Fibroblast of skin of right quadriceps (primary cell): Measurements from ENCODE around the gene MTHFD1L.
"Not testable (repeated sequence)": the region's sequence is repeated elsewhere in the genome, so short reads cannot be mapped to it uniquely, and the experiment has no call there.

ENCODE experiments used
- DNase-seq: peaks from one replicate; pipeline ENCODE4 v3.0.0-alpha.2; 2013

Gene MTHFD1L

DNA sequence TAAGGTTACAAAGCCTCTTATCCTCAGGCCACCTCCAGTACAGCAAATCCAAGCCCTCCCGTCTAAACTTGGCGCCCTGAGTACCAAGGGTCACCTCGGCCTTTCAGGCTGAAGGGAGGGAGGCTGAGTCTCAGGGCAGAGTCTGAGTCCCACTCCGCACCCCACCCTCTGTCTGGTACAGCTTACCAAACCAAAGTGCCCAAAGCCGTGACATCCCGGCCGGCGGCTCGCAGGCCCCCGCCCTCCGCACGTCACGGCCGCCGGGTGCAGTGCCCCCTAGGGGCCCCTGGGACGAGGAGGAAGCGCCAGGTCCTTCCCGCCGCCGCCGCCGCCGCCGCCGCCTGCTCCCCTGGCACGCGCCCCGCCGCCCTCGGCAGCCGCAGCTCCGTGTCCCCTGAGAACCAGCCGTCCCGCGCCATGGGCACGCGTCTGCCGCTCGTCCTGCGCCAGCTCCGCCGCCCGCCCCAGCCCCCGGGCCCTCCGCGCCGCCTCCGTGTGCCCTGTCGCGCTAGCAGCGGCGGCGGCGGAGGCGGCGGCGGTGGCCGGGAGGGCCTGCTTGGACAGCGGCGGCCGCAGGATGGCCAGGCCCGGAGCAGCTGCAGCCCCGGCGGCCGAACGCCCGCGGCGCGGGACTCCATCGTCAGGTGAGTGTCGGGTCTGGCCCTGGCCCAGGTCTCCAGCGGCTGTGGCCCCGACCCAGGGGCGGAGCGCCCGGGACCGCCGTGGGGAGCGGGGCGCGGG is at the start of gene MTHFD1L:
TSS of gene MTHFD1L (plus strand) at position 297 of the 741 bp plus-strand sequence. CDS start at position 418, 121 bp downstream.
- DNase-seq, result peak; percentile 88

DNA sequence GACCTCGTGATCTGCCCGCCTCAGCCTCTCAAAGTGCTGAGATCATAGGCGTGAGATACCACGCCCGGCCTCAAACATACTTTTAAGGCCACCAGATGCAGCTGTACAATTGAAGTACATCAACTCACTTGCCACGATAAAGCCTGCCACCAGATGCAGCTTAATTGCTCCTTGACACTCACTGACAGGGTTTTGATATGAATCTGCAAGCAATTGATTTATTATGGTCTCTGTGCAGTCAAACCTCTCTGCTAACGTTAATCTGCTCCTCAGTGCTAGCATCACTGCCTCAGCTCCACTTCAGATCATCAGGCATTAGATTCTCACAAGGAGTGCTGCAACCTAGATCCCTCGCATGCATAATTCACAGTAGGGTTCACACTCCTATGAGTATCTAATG is 48.9 kb upstream of the MTHFD1L start:
- not testable (repeated sequence) for DNase-seq

DNA sequence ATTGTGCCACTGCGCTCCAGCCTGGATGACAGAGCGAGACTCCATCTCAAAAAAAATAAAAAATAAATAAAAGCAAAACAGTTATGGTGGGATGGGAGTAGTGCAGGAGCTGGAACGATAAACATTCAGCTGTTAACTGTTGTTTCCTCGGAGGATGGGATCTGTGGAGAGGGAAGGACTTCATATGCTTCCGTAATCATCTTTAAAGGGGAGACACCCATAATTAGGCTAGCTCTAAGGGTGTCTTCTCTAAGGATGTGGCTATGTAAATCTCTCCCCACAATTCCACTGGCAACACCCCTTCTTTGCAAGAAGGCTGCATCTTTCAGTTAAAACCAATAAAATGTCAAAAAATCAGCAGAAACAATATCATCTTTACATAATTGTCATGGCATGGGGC is 42.6 kb upstream of the MTHFD1L start:
- no peak for DNase-seq

DNA sequence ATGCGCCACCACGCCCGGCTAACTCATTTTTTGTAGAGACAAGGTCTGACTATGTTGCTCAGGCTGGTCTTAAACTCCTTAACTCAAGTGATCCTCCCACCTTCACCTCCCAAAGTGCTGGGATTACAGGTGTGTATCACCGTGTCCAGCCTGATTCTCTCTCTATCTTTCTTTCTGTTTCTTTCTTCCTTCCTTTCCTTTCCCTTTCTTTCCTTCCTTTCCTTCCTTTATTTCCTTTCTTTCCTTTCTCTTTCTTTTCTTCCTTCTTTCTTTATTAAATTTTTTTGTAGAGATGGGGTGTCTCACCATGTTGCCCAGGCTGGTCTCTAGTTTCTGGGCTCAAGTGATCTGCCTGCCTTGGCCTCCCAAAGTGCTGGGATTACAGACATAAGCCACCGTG is 38.7 kb upstream of the MTHFD1L start:
- no peak for DNase-seq

DNA sequence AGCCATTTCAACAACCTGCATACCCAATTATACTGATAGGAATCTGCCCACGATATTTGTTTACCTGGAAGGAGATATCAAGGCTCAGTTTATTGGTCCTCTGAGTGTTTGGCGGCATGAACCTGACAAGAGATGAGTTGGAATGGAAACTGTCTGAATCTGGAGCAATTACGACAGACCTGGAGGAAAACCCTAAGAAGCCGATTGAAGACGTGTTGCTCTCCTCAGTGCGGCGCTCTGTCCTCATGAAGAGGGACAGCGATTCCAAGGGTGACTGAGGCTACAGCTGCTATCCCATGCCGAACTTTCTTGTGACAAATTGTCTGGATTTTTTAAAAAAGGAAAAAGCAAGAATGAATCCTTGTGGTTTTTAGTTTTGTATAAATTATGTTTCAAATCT is 37.4 kb upstream of the MTHFD1L start:
- DNase-seq, result not testable (repeated sequence)

DNA sequence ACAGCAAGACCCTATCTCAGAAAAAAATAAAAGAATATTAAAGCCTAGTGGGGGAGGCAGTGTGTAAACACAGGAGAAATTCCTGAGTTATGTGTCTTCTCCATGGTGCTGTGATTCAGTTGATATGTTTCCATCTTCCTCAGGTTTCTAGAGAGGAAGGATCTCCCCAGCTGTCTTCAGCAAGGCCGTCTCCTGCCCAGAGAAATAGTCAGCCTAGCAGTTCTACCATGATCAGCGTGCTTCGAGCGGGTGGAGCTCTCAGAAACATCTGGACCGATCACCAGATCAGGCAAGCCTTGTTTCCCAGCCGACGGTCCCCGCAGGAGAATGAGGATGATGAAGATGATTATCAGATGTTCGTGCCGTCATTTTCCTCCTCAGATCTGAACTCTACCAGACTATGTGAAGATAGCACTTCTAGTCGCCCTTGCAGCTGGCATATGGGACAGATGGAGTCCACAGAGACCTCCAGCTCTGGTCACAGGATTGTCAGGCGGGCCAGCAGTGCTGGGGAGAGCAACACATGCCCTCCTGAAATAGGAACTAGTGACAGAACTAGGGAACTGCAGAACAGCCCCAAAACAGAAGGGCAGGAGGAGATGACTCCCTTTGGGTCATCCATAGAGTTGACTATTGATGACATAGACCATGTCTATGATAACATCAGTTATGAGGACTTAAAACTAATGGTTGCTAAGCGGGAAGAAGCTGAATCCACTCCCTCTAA is 34.9 kb upstream of the MTHFD1L start:
- DNase-seq, result peak; percentile 62

DNA sequence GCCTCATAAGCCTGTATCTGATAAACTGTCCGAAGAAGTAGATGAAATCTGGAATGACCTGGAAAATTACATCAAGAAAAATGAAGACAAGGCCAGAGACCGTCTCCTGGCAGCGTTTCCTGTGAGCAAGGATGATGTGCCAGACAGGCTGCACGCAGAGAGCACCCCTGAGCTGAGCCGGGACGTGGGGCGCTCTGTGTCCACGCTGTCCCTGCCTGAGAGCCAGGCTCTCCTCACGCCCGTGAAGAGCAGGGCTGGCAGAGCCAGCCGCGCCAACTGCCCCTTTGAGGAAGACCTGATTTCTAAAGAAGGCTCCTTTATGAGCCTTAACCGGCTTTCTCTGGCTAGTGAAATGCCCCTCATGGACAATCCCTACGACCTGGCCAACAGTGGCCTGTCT is 33.9 kb upstream of the MTHFD1L start:
- no peak for DNase-seq

DNA sequence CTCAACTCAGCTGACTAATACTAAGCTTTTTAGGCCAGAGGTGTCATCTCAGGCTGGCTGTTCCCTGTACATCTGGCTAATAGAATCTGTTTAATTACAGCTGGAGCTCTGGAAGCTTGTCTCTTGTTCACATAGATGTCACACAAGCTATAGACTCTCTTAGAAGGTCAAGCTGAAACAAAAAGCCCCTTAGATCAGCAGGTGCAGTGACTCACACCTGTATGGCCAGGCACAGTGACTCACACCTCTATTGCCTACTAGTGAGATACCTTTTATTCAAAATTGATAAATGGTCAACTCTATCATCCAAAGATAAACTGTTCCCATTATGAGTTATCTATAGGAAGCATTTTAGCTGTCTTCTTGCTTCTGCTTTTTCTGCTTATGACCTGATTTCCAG is 29.9 kb upstream of the MTHFD1L start:
- no peak for DNase-seq

DNA sequence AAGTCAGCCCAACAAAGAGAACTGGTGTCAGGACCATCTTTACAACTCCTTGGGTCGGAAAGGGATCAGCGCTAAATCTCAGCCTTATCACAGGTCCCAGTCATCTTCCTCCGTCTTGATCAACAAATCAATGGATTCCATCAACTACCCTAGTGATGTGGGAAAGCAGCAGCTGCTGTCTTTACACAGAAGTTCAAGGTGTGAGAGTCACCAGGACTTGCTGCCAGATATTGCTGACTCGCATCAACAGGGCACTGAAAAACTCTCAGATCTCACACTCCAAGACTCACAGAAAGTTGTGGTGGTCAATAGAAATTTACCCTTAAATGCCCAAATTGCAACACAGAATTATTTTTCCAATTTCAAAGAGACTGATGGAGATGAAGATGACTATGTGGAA is 25.3 kb upstream of the MTHFD1L start:
- no peak for DNase-seq

DNA sequence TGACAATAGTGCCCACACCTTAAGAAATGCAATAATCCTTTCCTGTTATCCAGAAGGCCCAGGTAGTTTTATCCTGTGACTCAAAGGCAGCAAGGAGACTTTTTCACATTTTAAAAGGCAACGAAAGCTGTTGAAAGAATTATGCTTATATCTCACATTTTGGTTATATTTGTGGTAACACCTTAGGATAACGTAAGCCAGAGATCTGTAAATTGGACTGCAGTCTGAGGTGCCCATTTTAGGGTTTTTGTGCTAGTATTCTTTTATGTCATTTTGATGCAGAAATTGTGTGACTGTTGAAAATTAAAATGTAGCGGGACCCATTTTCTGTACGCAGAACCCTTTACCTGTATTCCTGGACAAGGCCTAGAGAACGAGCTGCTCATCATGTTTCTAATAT is 24.3 kb upstream of the MTHFD1L start:
- DNase-seq, result no peak

DNA sequence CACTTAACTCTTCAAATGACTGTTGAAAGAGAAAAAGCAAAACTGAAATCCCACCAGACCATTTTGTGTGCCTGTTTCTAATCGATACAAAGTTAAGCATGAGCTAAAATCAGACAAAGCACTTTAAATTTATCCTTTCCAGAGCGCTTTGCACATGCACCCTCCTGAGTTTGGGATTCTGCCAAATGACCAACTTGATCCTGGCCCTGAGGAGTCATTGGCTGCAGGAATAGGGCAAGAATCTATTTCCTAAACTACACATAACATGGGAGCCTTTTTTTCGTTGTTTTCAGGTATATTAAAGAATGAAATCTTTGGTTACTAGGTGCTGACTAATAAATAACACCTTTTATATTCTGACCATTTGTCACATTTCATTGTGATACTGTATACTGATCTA is 23.8 kb upstream of the MTHFD1L start:
- DNase-seq, result no peak

DNA sequence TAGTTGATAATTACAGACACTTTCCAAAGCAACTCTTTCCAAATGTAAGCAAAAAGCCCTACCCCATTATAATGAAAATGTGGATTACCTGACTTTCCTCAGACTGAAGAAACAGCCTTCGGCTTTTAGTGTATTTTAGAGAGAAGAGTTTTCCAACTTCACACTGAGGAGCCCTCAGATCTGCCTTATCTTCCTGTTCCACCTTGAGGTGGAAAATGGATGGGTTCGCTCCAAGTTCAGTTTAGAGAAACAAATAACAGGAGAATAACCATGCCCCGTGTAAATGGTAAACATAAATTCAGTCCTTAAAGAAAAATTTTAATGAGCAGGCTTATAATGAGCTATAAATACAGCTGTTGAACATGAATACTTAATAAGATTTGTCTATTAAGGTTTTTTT is 21.1 kb upstream of the MTHFD1L start:
- no peak for DNase-seq

DNA sequence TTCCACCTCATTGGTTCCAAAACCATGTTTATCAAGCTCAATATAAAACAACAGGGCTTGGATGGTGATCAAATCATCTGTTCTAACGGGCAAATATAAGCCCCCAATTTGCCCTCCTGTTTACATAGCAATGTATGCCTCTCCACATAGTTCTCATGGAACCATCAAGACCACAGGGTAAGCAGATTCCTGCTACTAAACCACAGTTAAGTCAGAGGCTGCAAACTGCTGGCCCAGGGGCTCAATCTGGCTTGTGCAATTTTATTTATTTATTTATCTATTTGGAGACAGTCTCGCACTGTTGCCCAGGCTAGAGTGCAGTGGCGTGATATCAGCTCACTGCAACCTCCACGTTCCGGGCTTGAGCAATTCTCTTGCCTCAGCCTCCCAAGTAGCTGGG is 18.9 kb upstream of the MTHFD1L start:
- no peak for DNase-seq

DNA sequence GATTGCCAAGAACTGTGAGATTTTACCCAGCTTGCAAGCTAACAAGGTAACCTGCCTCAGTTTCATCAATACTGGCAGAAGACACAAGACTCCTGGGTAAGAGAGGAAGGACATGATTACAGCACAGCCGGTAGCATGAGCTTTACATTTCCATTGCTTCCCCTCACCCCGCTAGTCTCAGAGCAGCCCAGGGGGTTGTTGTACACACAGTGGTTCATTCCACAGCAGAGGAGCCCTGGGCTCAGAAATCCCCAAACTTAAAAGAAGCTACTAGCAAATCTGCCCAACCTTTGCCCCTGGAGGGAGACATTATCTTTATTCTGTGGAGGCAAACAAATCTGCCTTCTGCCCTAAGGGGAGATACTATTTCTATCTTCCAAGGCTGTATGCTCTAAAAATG is 17.1 kb upstream of the MTHFD1L start:
- no peak for DNase-seq

DNA sequence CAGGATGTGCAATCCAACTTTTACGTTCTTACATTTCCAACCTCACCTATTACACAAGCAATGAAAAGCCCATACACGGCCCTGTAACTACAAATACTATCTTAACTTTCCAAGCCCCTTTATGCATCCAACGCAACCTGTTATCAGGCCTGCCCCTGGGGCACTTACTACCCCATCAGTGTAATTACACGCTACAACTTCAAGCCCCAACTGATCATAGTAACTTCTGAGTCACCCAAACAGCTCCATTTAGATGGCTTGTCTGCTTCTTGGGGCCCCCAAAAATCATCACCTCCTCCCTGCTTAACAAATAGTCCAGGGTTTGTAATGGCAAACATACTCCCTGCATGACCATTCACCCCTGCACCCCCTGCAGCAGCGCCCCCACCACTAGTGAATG is 11.1 kb upstream of the MTHFD1L start:
- not testable (repeated sequence) for DNase-seq

DNA sequence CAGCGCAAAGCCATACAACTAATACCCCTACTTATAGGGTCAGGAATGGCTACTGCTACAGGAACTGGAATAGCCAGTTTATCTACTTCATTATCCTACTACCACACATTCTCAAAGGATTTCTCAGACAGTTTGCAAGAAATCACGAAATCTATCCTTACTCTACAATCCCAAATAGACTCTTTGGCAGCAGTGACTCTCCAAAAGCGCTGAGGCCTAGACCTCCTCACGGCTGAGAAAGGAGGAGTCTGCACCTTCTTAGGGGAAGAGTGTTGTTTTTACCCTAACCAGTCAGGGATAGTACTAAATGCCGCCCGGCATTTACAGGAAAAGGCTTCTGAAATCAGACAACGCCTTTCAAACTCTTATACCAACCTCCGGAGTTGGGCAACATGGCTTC is 10.3 kb upstream of the MTHFD1L start:
- DNase-seq, result not testable (repeated sequence)

DNA sequence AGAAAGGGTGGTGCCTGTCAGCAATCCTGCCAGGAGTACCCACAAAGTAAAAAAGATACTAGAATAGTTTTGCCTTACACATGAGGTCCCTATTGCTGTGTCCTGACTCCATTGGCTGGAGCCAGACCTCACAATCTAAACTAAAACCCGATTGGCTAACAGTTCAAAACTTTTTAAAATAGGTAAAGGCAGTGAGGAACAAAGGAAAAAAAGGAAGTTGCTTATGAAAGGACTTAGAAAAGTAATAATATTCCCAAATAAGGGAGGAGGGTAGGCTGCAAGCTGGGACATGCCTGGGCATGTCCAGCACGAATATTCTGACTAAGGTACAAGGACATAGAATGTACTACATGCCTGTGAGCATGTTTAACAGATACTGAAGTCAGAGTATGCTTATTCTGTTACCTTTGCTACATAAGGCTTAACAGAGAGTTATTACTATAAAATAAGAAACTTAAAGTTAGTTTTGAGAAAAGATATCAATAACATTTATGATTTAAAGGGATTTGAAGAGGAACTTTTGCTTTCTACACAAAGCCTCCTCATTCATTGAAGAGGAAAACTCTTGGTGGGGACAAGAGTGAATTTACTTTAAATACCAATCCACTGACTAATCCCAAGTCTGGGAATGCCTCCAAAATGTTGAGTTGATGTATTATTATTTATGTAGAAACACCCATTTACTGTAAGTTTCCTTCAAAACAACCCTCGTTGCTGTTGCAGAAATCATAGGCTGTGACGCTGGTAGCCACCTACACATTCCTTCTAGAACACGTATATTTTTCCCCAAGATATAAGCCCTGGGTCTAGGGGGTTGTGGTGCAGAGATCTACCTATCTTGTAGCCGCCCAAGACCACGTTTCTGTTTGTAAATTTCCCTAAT is 8.2 kb upstream of the MTHFD1L start:
- peak; percentile 99 for DNase-seq

DNA sequence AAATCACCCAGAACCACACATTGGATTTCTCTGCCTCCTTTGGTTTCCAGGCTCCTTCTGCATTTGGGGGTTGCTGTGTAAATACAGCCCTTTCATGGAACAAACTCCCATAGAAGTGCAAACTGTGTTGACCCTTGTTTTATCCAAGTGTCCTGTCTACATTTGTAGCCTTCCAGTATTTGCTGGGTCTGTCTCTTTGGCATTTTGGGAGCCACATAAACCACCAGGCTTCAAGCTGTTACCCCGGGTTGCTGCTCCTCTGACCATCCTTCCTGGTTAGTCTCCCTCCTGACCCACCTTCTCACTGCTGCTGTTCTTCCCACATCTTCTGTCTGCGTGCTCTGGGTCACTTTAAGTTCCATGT is 7.6 kb upstream of the MTHFD1L start:
- no peak for DNase-seq

DNA sequence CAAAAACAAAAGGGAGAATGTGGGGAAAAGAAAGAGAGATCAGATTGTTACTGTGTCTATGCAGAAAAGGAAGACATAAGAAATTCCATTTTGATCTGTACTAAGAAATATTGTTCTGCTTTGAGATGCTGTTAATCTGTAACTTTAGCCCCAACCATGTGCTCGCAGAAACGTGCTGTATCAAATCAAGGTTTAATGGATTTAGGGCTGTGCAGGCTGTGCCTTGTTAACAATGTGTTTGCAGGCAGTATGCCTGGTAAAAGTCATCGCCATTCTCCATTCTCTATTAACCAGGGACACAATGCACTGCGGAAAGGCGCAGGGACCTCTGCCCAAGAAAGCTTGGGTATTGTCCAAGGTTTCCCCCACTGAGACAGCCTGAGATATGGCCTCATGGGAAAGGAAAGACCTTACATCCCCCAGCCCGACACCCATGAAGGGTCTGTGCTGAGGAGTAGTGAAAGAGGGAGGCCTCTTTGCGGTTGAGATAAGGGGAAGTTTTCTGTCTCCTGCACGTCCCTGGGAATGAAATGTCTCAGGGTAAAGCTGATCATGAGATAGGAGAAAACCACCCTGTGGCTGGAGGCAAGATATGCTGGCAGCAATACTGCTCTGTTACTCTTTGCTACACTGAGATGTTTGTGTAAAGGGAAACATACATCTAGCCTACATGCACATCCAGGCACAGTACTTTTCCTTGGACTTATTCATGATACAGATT is 3.9 kb upstream of the MTHFD1L start:
- DNase-seq, result not testable (repeated sequence)

DNA sequence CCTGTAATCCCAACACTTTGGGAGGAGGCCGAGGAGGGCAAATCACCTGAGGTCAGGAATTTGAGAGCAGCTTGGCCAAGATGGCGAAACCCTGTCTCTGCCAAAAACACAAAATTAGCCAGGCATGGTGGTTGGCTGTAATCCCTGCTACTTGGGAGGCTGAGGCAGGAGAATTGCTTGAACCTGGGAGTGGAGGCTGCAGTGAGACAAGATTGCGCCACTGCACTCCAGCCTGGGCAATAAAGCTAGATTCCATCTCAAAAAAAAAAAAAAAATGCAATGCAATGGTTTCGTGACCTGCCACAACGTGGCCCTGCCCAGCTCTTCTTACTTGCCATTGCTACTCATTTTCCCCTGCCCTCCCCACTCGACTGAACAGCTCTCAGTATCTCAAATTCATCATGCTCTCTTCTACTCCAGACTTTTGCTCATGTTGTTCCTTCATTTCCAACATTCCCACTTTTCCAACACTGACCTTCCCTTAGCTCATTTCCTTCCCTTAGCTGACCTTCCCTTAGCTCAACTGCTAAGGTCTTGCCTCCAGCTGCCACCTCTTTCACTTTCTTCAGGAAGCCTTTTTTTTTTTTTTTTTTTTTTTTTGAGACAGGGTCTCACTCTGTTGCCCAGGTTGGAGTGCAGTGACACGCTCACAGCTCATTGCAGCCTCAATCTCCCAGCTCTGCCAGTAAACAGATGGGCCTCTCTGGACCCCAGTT is 2.1 kb upstream of the MTHFD1L start:
- no peak for DNase-seq

DNA sequence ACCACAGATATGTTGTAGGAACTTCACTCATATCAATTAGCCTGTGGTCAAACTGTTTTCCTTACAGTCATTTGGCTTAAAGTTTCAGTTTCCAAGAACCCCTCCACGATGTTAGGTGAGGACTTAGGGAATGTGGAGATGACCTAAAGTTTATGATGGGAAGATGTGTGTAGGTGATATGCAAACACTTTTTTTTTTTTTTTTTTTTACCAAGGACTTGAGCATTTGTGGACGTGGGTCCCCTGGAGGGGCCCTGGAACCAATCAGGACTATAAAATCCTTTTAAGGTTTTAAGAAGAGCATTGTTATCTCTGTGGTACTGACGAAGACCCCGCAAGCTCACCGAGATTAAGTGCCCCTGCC is 478 bp upstream of the MTHFD1L start:
- DNase-seq, result no peak
